PC-9 (cell line): Measurements from ENCODE around the gene DPH1. TPM values are rescaled to one million over a fixed set of nuclear protein-coding genes. Genes with fewer than 3 reads are reported as not detected.
"Not testable (repeated sequence)": the region's sequence is repeated elsewhere in the genome, so short reads cannot be mapped to it uniquely, and the experiment has no call there.

Source experiments
- Bru-seq: library from RNA; stranded (reverse); fragments of 400-500 nt; gene quantifications from one replicate; lab custom pipeline; 2021; lab: Mats Ljungman, UMichigan
- BruChase-seq, 2 experiments: library from RNA; stranded (reverse); fragments of 400-500 nt; gene quantifications; one replicate each; lab custom pipeline; 2021; lab: Mats Ljungman, UMichigan
- BruUV-seq: library from RNA; stranded (reverse); fragments of 400-500 nt; replicated peaks from 2 replicates; lab custom pipeline; 2021; lab: Mats Ljungman, UMichigan
- CTCF ChIA-PET: fragments of 300-600 bp; sonication (Branson Sonifier 250); formaldehyde crosslinking; loops from one replicate; lab custom pipeline; 2022; ENCODE audit warnings: antibody characterized with exemption; lab: Charles Lee
- POLR2A ChIA-PET: fragments of 300-600 bp; sonication (Branson Sonifier 250); formaldehyde crosslinking; loops from one replicate; lab custom pipeline; 2022; ENCODE audit warnings: antibody characterized with exemption; ENCODE audit not compliant: unreplicated experiment; lab: Charles Lee
- DNase-seq, 2 experiments: peaks; one replicate each; pipeline versions ENCODE4 v3.0.0 to v3.0.0-alpha.2; 2015 to 2022; ENCODE audit warnings: mixed read lengths in 1 of 2
- H2AFZ ChIP-seq: fragments of 200-600 bp; sonication (generic); 2 replicates; pipeline ENCODE4 v1.8.1; 2017; ENCODE audit warnings: antibody characterized with exemption
- H3F3A ChIP-seq: fragments of 200-600 bp; sonication (generic); 2 replicates; pipeline ENCODE4 v1.8.1; 2017; ENCODE audit warnings: antibody characterized with exemption, mild to moderate bottlenecking, low read depth; ENCODE audit not compliant: insufficient read depth
- H3K27ac ChIP-seq: fragments of 200-600 bp; sonication (generic); 2 replicates; pipeline ENCODE4 v1.6.1; 2016; ENCODE audit warnings: mixed run types
- H3K27me3 ChIP-seq: fragments of 200-600 bp; sonication (generic); 2 replicates; pipeline ENCODE4 v1.6.1; 2016; ENCODE audit warnings: low read depth, mixed run types; ENCODE audit not compliant: insufficient read depth
- H3K36me3 ChIP-seq: fragments of 200-600 bp; sonication (generic); 2 replicates; pipeline ENCODE4 v1.6.1; 2016; ENCODE audit warnings: low read depth, mixed run types
- H3K4me1 ChIP-seq: fragments of 200-600 bp; sonication (generic); replicated peaks from 2 replicates; pipeline ENCODE4 v1.6.1; 2016; ENCODE audit warnings: mixed run types; ENCODE audit not compliant: insufficient read depth
- H3K4me2 ChIP-seq: fragments of 200-600 bp; sonication (generic); 2 replicates; pipeline ENCODE4 v1.6.1; 2017; ENCODE audit warnings: mixed run types
- H3K4me3 ChIP-seq: fragments of 200-600 bp; sonication (generic); 2 replicates; pipeline ENCODE4 v1.6.1; 2016; ENCODE audit warnings: mixed run types
- H3K79me2 ChIP-seq: fragments of 200-600 bp; sonication (generic); 2 replicates; pipeline ENCODE4 v1.6.1; 2017; ENCODE audit warnings: low read depth, mixed run types
- H3K9me2 ChIP-seq: fragments of 200-600 bp; sonication (generic); 2 replicates; pipeline ENCODE4 v1.8.1; 2017; ENCODE audit warnings: mild to moderate bottlenecking; ENCODE audit not compliant: insufficient read depth
- H3K9me3 ChIP-seq: fragments of 200-600 bp; sonication (generic); 2 replicates; pipeline ENCODE4 v1.8.1; 2016; ENCODE audit warnings: low read depth; ENCODE audit not compliant: insufficient read depth
- H4K20me1 ChIP-seq: fragments of 200-600 bp; sonication (generic); 2 replicates; pipeline ENCODE4 v1.8.1; 2017; ENCODE audit not compliant: insufficient read depth
- CTCF ChIP-seq: fragments of 200-600 bp; sonication (generic); conservative IDR thresholded peaks from 2 replicates; pipeline ENCODE4 v1.6.1; 2017; ENCODE audit warnings: mixed run types, antibody characterized with exemption, mild to moderate bottlenecking, moderate library complexity
- EZH2 ChIP-seq: fragments of 200-600 bp; sonication (generic); IDR thresholded peaks from 2 replicates; pipeline ENCODE4 v1.8.0; 2017; ENCODE audit warnings: antibody characterized with exemption, low read depth
- intact Hi-C: fragments of 100-400 bp; cut with micrococcal nuclease; formaldehyde crosslinking; loops from one replicate; pipeline ENCODE4 v1.10.0; 2022; ENCODE audit not compliant: unreplicated experiment
- long read RNA-seq: library from polyadenylated mRNA; stranded (forward); transcript quantifications from one replicate; pipeline ENCODE4 v2.0.0, GENCODE V29; 2022
- total RNA-seq: library from RNA; stranded (reverse); gene quantifications from 2 replicates; pipeline ENCODE4 v1.2.3, GENCODE V29; 2021

Gene DPH1
- 36.7 and 44.9 TPM in 2 replicates for total RNA-seq
- percentile 48 among the genes with signal in this experiment for Bru-seq, nascent RNA
- percentile 59 among the genes with signal in this experiment for BruChase-seq, experiment 1, labeled RNA remaining after a 2-hour chase
- BruChase-seq, experiment 2, labeled RNA remaining after a 6-hour chase = percentile 68 among the genes with signal in this experiment
- long read RNA-seq, transcript DPH1-201 (13 exons, 2,221 nt) = major isoform, 40 of 60 reads
- long read RNA-seq, partial matches to known transcripts = 9 of 60 reads
- long read RNA-seq, other reads (novel, unspliced or antisense) = 7 of 60 reads

DNA sequence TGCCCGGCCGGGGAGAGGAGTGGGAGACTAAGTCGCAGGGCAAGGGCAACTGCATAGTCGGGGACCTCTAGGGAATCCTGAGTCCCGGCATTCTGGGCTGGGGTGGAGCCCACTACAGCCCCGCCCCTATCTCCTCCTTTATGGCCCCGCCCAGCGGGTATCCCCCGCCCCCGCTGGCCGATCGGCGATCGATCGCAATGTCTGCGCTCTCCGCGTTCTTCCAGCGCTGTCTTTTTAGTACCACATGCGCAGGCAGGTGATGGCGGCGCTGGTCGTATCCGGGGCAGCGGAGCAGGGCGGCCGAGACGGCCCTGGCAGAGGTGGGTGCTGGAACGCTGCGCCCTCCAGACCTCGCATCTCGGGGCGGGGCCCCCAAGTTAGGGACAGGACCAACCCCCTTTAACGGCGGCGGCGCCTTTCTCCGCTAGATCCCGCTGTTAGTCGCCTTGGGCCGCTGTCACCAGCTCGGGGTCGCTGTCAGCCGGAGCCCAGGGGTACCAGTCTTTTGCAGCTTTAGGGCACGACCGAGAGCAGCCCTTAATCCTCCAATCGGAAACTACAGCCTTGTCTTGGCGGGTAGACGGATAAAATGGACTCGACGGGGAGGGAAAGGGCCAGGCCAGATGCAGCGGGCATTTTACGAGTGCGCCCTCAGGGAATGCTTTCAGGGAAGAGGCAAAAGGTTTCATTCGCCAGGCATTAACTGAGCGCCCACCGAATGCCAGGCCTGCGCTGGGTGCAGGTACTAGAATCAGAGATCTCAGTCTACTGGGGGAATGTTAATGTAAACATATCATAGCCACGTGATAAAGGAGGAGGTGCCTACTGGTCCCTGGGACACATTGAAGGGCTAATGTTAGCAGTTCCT lies at the start of gene DPH1:
Gene DPH1, plus strand, starts transcription at position 243 of the 868 bp plus-strand sequence. Its CDS starts 17 bp downstream, at position 260.
- no peaks in the 10 kb centered on the region for H3K9me2 ChIP-seq
- peaks cover 15% of the 10 kb centered on the region; the same call in 1 of the 2 replicates for H3F3A ChIP-seq
- ChIA-PET POLR2A (interaction anchor here (0.6 kb wide), 1 partner anchor 314 kb away, joined by 13 read pairs; no protein-coding TSS in a partner anchor), CTCF (interaction anchor here (0.6 kb wide), 2 partner anchors 74 to 107 kb away, joined by 4 to 5 read pairs; no protein-coding TSS in a partner anchor)
- H3K79me2 ChIP-seq = peaks cover 14% of the 10 kb centered on the region
- H3K27me3 ChIP-seq = 0 out of 2 replicates have a peak, but pooled peaks cover 7% of the 10 kb centered on the region
- no TSS peak for BruUV-seq
- intact Hi-C loops = loop anchor here (1.0 kb wide), 1 partner anchor 122 kb away; no protein-coding TSS in a partner anchor
- H2AFZ ChIP-seq = peak within 1 kb of the TSS; percentile 99
- no peaks in the 10 kb centered on the region for H3K36me3 ChIP-seq
- DNase-seq = peak; percentile 83 to 91
- peak within 1 kb of the TSS; percentile 97 for H3K4me3 ChIP-seq
- no peak within 1 kb of the TSS for H3K27ac ChIP-seq
- TF ChIP-seq EZH2 (no peak), CTCF (no peak)
- H3K4me2 ChIP-seq = peak within 1 kb of the TSS; percentile 80
- H3K9me3 ChIP-seq = no peaks in the 10 kb centered on the region
- peaks cover 14% of the 10 kb centered on the region; the same call in 1 of the 2 replicates for H4K20me1 ChIP-seq
- peaks cover 15% of the 10 kb centered on the region for H3K4me1 ChIP-seq

DNA sequence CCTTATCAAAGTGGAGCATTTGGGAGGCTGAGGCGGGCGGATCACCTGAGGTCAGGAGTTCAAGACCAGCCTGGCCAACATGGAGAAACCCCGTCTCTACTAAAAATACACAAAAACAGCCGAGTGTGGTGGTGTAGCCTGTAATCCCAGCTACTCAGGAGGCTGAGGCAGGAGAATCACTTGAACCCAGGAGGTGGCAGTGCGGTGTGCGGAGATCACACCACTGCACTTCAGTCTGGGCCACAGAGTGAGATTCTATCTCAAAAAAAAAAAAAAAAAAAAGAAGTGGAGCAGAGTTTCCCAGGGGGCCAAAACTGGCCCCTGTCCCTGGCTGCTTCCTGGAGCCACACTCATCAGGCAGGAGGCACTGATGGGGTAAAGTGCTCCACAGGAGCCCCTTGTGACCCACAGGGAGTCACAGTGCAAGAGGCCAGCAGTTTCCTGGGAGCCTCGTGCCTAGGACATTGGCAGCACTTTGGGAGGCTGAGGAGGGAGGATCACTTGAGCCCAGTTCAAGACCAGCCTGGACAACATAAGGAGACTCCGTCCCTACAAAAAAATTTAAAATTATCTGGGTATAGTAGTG lies 49.2 kb upstream of the DPH1 start:
- TF ChIP-seq EZH2 = no peak
- H3K9me2 ChIP-seq = no peaks in the 10 kb centered on the region
- intact Hi-C loops = no loop called here
- H3K27me3 ChIP-seq = no peaks in the 10 kb centered on the region
- no peaks in the 10 kb centered on the region for H3K36me3 ChIP-seq
- H3K4me2 ChIP-seq = no peak overlapping the region
- no peak for DNase-seq
- no peaks in the 10 kb centered on the region for H3K79me2 ChIP-seq
- H3F3A ChIP-seq = no peaks in the 10 kb centered on the region; the same call in 1 of the 2 replicates
- ChIA-PET POLR2A (no interaction called here), CTCF (no interaction called here)
- H3K9me3 ChIP-seq = no peaks in the 10 kb centered on the region
- 0 out of 2 replicates have a peak, but pooled peaks cover 7% of the 10 kb centered on the region for H3K4me1 ChIP-seq
- H2AFZ ChIP-seq = no peak overlapping the region
- no peaks in the 10 kb centered on the region for H4K20me1 ChIP-seq
- no peak overlapping the region for H3K4me3 ChIP-seq
- no peak overlapping the region for H3K27ac ChIP-seq
- BruUV-seq = no TSS peak

GRCh38 chr17:1982793-1983366 lies 47.1 kb upstream of the DPH1 start:
- intact Hi-C loops, H3K27me3 ChIP-seq, DNase-seq, H3K4me3 ChIP-seq, H3K79me2 ChIP-seq, H3K9me2 ChIP-seq, H3F3A ChIP-seq, BruUV-seq, H3K9me3 ChIP-seq, H4K20me1 ChIP-seq, H3K4me2 ChIP-seq, H3K27ac ChIP-seq, H2AFZ ChIP-seq, H3K36me3 ChIP-seq, POLR2A ChIA-PET: not testable (repeated sequence)
- H3K4me1 ChIP-seq = peaks cover 10% of the 10 kb centered on the region; the same call in 1 of the 2 replicates
- CTCF ChIA-PET = interaction anchor here (0.7 kb wide), 1 partner anchor 43 kb away, joined by 6 read pairs; no protein-coding TSS in a partner anchor
